Nephron progenitor cell (in vitro differentiated cells): Measurements from ENCODE around the gene SLC41A1.
A peak's percentile ranks its signal among the peaks of the same experiment; 100 is the strongest.

Experiments
- DNase-seq: peaks from one replicate; pipeline ENCODE4 v3.0.0; 2021
- H3K27ac Mint-ChIP-seq: 2 replicates; pipeline ENCODE4 v1.8.0; 2021; ENCODE audit warnings: mild to moderate bottlenecking, moderate library complexity, mixed read lengths
- H3K27me3 Mint-ChIP-seq: 2 replicates; pipeline ENCODE4 v1.8.0; 2021; ENCODE audit warnings: mild to moderate bottlenecking, low read depth, mixed read lengths; ENCODE audit not compliant: poor library complexity
- H3K36me3 Mint-ChIP-seq: 2 replicates; pipeline ENCODE4 v1.8.0; 2021; ENCODE audit warnings: low read depth, mixed read lengths
- H3K4me1 Mint-ChIP-seq: 2 replicates; pipeline ENCODE4 v1.8.0; 2021; ENCODE audit warnings: mixed read lengths
- H3K4me3 Mint-ChIP-seq: 2 replicates; pipeline ENCODE4 v1.8.0; 2021; ENCODE audit warnings: mild to moderate bottlenecking, moderate library complexity, mixed read lengths
- H3K9me3 Mint-ChIP-seq: 2 replicates; pipeline ENCODE4 v1.8.0; 2021; ENCODE audit warnings: mild to moderate bottlenecking, moderate library complexity, mixed read lengths
- CTCF ChIP-seq: fragments of 200-600 bp; sonication (generic); IDR thresholded peaks from 2 replicates; pipeline ENCODE4 v1.5.0; 2021; ENCODE audit warnings: antibody characterized with exemption

Gene SLC41A1

GRCh38 chr1:205805082-205805711 lies 7.8 kb downstream of the SLC41A1 start:
- Mint-ChIP-seq H3K9me3 (no peaks in the 10 kb centered on the region), H3K36me3 (peaks cover 30% of the 10 kb centered on the region), H3K4me3 (no peak overlapping the region), H3K4me1 (peaks cover 46% of the 10 kb centered on the region), H3K27ac (no peak overlapping the region), H3K27me3 (peaks cover 5% of the 10 kb centered on the region)
- TF ChIP-seq CTCF = no peak
- DNase-seq = no peak

GRCh38 chr1:205804605-205805004 lies 8.4 kb downstream of the SLC41A1 start:
- no peak for TF ChIP-seq CTCF
- no peak overlapping the region for H3K27ac Mint-ChIP-seq
- no peak for DNase-seq
- peaks cover 26% of the 10 kb centered on the region for H3K36me3 Mint-ChIP-seq
- peaks cover 41% of the 10 kb centered on the region for H3K4me1 Mint-ChIP-seq
- no peaks in the 10 kb centered on the region for H3K9me3 Mint-ChIP-seq
- H3K27me3 Mint-ChIP-seq = peaks cover 5% of the 10 kb centered on the region
- no peak overlapping the region for H3K4me3 Mint-ChIP-seq

GRCh38 chr1:205803986-205804385 lies 9.0 kb downstream of the SLC41A1 start:
- H3K27me3 Mint-ChIP-seq = peaks cover 5% of the 10 kb centered on the region
- DNase-seq = no peak
- peaks cover 35% of the 10 kb centered on the region for H3K4me1 Mint-ChIP-seq
- peaks cover 20% of the 10 kb centered on the region for H3K36me3 Mint-ChIP-seq
- no peaks in the 10 kb centered on the region for H3K9me3 Mint-ChIP-seq
- H3K4me3 Mint-ChIP-seq = no peak overlapping the region
- no peak for TF ChIP-seq CTCF
- no peak overlapping the region for H3K27ac Mint-ChIP-seq

GRCh38 chr1:205802060-205802459 lies 10.9 kb downstream of the SLC41A1 start:
- H3K27ac Mint-ChIP-seq = no peak overlapping the region
- H3K9me3 Mint-ChIP-seq = no peaks in the 10 kb centered on the region
- no peak overlapping the region for H3K4me3 Mint-ChIP-seq
- peaks cover 5% of the 10 kb centered on the region for H3K27me3 Mint-ChIP-seq
- H3K36me3 Mint-ChIP-seq = peaks cover 22% of the 10 kb centered on the region
- DNase-seq = no peak
- no peak for TF ChIP-seq CTCF
- peaks cover 21% of the 10 kb centered on the region for H3K4me1 Mint-ChIP-seq

GRCh38 chr1:205800981-205801703 lies 11.9 kb downstream of the SLC41A1 start:
- H3K4me3 Mint-ChIP-seq = no peak overlapping the region
- TF ChIP-seq CTCF = no peak
- H3K9me3 Mint-ChIP-seq = no peaks in the 10 kb centered on the region
- H3K4me1 Mint-ChIP-seq = peaks cover 17% of the 10 kb centered on the region
- no peak for DNase-seq
- H3K27me3 Mint-ChIP-seq = peaks cover 5% of the 10 kb centered on the region
- peaks cover 28% of the 10 kb centered on the region for H3K36me3 Mint-ChIP-seq
- peak overlapping the region; percentile 52 for H3K27ac Mint-ChIP-seq

GRCh38 chr1:205800427-205800826 lies 12.6 kb downstream of the SLC41A1 start:
- Mint-ChIP-seq H3K36me3 (peaks cover 28% of the 10 kb centered on the region), H3K4me1 (peaks cover 12% of the 10 kb centered on the region), H3K9me3 (no peaks in the 10 kb centered on the region), H3K27ac (no peak overlapping the region), H3K4me3 (no peak overlapping the region), H3K27me3 (peaks cover 5% of the 10 kb centered on the region)
- no peak for TF ChIP-seq CTCF
- no peak for DNase-seq
